HG03558 (cell line): ENCODE data around the gene MAPK8IP1.
"Not testable (repeated sequence)": the region's sequence is repeated elsewhere in the genome, so short reads cannot be mapped to it uniquely, and the experiment has no call there.

Source experiments
- ATAC-seq: cut with Tn5 transposase; IDR thresholded peaks from one replicate; pipeline ENCODE4 v1.9.1; 2021; ENCODE audit warnings: moderate number of reproducible peaks; ENCODE audit not compliant: unreplicated experiment; ENCODE audit errors: extremely low read depth

MAPK8IP1 gene

GRCh38 chr11:45905095-45905494 lies 19.6 kb downstream of the MAPK8IP1 start:
- ATAC-seq, result no peak

- ATAC-seq, result not testable (repeated sequence)
These were observed 20.1 kb downstream of the MAPK8IP1 start for GRCh38 chr11:45905576-45905975.

GRCh38 chr11:45906096-45906682 lies 20.7 kb downstream of the MAPK8IP1 start:
- no peak for ATAC-seq

- no peak for ATAC-seq
These were observed 21.6 kb downstream of the MAPK8IP1 start, which contains the start of gene FREY1 for GRCh38 chr11:45906965-45907611. TSS of gene FREY1 (minus strand) at chr11:45907271. CDS start at chr11:45907245, 26 bp downstream.

GRCh38 chr11:45907911-45908370 lies 22.5 kb downstream of the MAPK8IP1 start:
- ATAC-seq, result no peak

- ATAC-seq, result no peak
These were observed 24.4 kb downstream of the MAPK8IP1 start for GRCh38 chr11:45909594-45910475.

GRCh38 chr11:45910623-45911022 lies 25.2 kb downstream of the MAPK8IP1 start:
- ATAC-seq, result no peak

GRCh38 chr11:45913514-45913913 lies 28.1 kb downstream of the MAPK8IP1 start:
- no peak for ATAC-seq

GRCh38 chr11:45913942-45914635 lies 28.6 kb downstream of the MAPK8IP1 start:
- no peak for ATAC-seq

GRCh38 chr11:45915446-45915845 lies 30.0 kb downstream of the MAPK8IP1 start:
- ATAC-seq, result no peak

GRCh38 chr11:45917286-45917622 lies 31.8 kb downstream of the MAPK8IP1 start:
- ATAC-seq, result no peak

GRCh38 chr11:45917623-45918330 lies 32.3 kb downstream of the MAPK8IP1 start, which contains the start of gene PEX16:
TSS of gene PEX16 (minus strand) at chr11:45917877. CDS start at chr11:45917811, 66 bp downstream.
- peak; percentile 59 for ATAC-seq

GRCh38 chr11:45918331-45918941 lies 33.0 kb downstream of the MAPK8IP1 start:
- ATAC-seq, result no peak

GRCh38 chr11:45918962-45919675 lies 33.7 kb downstream of the MAPK8IP1 start:
- no peak for ATAC-seq

GRCh38 chr11:45919806-45920530 lies 34.5 kb downstream of the MAPK8IP1 start:
- ATAC-seq, result no peak

GRCh38 chr11:45920531-45921477 lies 35.4 kb downstream of the MAPK8IP1 start:
- no peak for ATAC-seq
